SK-N-MC (cell line): Measurements from ENCODE around the gene FILIP1L.

ENCODE experiments used
- EZH2 ChIP-seq: fragments of 200-600 bp; sonication (generic); IDR thresholded peaks from one replicate; pipeline ENCODE4 v1.6.1; 2017; ENCODE audit warnings: antibody characterized with exemption
- FOXP2 ChIP-seq: optimal IDR thresholded peaks from 2 replicates; pipeline ENCODE3; 2011; ENCODE audit warnings: mild to moderate bottlenecking, moderate library complexity; ENCODE audit not compliant: insufficient read depth; ENCODE audit errors: extremely low read length, control extremely low read depth
- POLR2AphosphoS5 ChIP-seq: IDR thresholded peaks from 2 replicates; pipeline ENCODE4 v1.6.1; 2012; ENCODE audit warnings: mild to moderate bottlenecking, low read depth, low read length, borderline replicate concordance

DNA sequence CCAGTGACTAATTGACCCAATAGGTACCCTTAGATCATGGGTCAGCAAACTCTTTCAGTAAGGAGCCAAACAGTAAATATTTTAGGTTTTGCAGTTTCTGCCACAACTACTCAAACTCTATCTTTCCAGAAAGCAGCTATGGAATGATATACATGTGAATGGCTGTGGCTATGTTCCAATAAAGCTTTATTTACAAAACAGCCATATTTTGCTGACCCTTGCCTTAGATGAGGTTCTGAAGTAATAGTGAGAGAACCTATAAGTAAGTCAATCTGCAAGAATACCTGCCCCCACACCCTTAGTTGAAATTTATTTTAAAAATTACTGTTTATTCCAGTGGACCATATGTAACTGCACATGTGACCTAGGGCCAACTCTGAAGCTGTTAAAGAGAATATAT, 162.6 kb downstream of the FILIP1L start:
- TF ChIP-seq EZH2, result no peak
- no peak for TF ChIP-seq POLR2AphosphoS5
- no peak for TF ChIP-seq FOXP2
